Germinal center (tissue), 1 donor: Measurements from ENCODE around the gene UACA.
A peak's percentile ranks its signal among the peaks of the same experiment; 100 is the strongest.

ENCODE experiments used
- DNase-seq: peaks from one replicate; pipeline ENCODE4 v3.0.0; 2012; ENCODE audit warnings: mixed read lengths, low spot score

The UACA gene

DNA sequence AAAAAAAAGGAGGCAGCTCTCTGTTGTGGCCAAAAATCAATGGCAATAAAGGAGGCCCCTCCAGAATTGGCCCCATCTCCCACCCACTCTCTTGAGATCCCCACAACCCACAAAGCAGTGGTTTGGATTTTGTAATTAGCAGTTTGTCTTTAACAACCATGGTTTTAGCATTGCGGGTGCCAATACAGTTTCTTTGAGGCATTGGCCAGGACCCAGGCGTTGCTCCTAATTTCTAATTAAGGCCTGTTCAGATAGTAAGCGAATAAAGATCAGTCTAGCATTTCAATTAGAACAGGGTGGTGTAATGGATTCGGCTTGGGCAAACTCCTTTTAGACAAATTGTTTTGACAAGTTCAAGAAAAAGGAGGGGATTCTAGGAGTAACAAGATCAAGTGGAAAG, 23.6 kb upstream of the UACA start:
- no peak for DNase-seq

GRCh38 chr15:70783610-70784022, 20.3 kb upstream of the UACA start:
- no peak for DNase-seq

GRCh38 chr15:70783041-70783440, 19.7 kb upstream of the UACA start:
- no peak for DNase-seq

GRCh38 chr15:70781236-70781635, 17.9 kb upstream of the UACA start:
- DNase-seq, result no peak

DNA sequence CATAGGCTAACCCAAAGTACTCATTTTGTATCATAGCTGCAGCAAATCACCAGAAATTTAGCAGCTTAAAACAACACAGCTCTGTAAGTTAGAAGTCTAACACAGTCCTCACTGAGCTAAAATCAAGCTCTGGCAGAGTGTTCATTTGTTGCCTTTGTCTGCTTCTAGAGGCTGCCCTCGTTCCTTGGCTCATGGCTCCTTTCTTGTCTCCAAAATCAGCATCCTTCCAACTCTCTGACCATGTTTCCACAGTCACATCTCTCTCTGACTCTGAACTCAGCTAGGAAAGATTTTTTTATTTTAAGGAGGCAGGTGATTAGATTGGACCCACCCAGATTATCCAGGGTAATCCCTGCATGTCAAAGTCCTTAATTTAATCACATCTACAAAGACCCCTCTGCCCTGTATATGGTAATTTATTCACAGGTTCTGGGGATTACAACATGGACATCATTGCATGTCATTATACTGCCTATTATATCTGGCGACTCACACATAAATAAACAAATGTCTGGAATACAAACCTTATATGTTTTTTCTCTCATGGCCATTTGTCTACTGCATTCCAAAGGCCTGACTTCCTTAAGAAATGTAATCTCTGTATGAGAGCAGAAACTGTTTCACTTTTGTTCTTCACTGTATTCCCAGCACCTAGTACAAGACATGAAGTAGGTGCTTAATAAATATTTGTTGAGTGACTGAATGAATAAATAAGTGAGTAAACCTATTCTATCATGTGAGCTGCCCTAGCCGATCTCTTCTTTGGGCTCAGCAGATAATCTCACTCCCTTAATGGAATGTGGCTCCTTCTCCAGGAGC, 15.1 kb upstream of the UACA start:
- DNase-seq, result no peak

GRCh38 chr15:70777170-70777926, 14.0 kb upstream of the UACA start:
- no peak for DNase-seq

DNA sequence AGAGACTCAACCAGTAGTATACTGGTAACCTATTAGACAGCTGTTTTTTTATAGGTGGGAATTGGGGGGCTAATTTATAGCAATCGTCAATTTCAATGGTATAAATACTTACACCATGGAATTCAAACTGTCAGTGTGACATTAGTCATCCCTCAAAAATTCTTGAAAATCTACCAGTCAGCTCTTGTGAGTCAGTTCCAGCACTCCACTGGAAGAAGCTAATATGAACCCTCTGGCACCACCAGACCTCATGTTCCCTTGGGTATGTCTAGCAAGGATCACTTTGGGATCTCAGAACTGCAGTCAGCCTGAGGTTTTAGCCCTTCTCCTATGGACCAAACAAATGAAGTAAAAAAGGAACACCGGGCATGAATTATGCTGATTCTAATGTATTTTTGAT, 11.8 kb upstream of the UACA start:
- DNase-seq, result no peak

DNA sequence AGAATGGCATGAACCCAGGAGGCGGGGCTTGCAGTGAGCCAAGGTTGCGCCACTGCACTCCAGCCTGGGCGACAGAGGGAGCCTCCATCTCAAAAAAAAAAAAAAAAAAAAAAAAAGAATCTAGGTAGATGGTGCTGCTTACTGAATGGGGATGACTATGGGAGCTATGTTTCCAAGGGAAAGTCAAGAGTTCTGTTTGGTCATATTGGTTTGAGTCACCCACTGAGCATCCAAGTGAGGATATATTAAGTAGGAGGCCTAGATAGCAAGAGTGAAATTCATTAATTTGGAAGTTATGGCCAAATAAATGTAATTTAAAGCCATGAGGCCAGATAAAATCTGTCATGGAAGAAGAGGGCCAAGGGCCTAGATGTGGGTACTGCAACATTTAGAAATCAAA, 9.0 kb upstream of the UACA start:
- no peak for DNase-seq

GRCh38 chr15:70770863-70771262, 7.5 kb upstream of the UACA start:
- no peak for DNase-seq

DNA sequence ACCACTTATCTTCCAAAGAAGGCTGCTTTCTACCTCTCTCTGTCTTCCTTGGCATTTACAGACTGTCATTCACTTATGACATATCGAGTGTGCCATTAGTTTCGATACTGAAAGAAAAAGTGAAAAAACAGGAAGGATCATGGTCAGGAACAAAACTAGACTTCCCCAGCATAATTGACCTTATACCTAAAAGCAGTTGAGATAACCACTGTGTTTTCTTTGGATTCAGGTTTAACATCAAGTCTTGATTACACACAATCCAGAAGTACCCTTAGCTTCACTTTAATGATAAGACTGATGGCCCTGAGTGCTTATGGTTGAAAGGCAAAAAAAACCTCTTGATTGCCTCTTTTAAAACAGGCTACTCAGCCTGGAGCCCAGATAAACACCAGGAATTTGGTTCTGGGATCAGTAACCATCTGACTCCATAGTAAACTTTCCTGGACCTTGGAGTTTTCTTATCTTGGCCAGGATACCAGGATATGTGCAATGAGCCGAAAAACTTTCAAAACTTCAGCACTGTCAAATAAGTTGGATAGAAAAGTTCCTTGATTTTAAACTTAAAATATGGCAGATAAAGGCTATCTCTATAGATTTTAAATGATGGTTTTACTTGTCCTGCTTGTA, 5.0 kb upstream of the UACA start:
- DNase-seq, result peak; percentile 9

DNA sequence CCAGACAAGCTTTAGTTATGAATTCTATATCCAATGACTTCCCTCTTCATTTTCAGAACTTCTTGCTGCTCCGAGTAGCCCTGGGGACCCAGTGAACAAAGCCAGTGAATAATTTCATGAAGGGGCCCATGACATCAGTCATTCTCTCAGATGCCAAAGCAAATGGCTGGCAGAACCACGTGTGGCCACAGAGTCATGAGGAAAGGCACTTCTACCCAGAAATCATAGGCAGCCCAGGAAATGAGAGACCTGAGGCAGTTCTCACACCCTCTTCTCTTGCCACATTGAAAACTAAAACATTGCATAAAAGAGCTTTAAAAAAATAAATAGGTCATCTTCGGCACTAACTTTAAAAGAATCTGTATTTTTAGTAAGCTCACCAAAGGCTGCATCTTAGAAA, 4.3 kb upstream of the UACA start:
- DNase-seq, result no peak

DNA sequence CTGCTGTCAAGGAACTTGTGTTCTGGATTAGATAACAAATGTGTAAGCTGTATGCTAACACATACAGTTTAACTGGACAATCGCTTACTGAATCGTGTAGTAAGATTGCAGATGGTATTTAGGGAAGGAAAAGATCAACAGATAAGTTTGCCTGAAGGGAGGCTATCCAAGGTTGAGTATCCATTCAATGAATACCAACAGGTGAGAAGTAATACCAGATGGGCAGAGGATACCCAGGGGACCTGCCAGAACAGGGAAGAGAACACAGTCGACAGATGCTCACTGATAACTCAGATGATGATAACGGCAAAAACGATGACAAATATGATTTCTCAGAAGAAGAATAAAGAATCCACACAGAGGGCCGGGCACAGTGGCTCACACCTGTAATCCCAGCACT, 3.2 kb upstream of the UACA start:
- DNase-seq, result no peak

GRCh38 chr15:70765504-70766281, 2.3 kb upstream of the UACA start:
- DNase-seq, result no peak

GRCh38 chr15:70763950-70764730, 782 bp upstream of the UACA start:
- no peak for DNase-seq

DNA sequence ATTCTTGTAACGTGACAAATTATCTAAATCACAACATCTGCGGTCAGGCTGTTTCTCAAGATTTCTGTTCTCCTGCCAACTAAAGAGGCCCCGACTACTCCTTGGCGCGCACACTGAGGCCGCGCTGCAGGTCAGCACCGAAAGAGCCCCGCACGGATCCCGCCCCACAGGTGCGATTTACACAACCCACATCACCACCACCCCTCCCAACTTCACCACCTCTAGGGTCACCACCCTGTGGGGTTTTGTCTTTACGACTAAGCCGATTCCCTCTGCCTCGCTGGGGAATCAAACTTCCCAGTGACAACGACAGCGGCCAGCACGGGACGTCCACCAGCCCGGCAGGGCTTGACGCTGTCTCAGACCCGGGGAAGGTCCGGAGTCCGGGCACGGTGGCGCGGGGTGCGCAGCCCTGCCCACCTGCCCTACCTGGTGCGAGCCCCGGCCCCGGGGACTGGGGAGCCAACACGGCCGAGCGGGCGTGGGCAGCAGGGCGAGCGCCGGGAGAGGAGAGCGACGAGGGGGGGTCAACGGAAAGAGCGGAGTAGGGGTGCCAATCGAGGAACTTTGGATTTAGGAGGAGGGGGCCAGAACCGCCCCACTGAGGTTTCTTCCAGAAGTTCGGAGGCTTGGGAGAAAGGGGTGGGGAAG, 764 bp downstream of the UACA start:
- DNase-seq, result peak; percentile 6

DNA sequence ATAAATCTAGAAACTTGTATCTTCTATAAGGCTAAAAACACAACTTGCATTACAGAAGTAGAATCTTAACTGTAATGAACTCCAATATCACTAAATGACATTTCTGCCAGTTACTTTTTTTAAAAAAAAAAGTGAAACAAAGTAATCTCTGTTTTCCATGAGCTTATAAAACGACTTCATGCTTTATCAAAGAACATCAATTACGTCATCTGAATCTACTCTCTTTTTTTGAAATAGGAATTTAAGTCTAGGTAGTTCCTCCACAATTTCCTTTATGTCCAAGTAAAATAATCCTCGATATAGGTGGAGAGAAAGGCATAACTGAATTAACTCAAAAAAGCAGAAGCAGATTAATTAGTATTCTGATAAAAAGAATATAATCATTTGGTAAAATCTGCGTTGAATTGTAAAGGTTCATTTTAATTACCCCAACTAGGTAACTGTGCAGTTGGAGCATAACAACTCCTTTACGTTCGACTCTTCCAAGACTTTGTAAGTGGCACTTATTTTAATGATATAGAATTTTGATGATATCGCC, 1.4 kb downstream of the UACA start:
- DNase-seq, result no peak

DNA sequence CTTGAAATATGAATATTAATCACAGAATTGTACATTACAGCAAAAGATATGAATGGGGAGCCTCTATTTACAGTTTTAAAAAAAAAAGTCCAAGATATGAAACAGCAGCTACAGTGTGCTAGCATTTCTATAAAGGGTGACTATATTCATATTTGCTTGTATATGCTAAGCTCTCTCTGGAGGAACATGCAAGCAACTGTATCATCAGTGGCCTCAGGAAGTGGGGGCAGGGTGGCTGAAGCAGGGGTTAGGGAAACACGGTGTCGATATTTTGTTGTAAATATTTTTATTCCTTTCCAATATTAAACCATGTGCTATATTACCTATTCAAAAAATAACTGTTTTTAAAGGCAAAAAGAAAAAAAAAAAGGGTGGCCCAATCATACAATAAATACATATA, 2.3 kb downstream of the UACA start:
- no peak for DNase-seq

DNA sequence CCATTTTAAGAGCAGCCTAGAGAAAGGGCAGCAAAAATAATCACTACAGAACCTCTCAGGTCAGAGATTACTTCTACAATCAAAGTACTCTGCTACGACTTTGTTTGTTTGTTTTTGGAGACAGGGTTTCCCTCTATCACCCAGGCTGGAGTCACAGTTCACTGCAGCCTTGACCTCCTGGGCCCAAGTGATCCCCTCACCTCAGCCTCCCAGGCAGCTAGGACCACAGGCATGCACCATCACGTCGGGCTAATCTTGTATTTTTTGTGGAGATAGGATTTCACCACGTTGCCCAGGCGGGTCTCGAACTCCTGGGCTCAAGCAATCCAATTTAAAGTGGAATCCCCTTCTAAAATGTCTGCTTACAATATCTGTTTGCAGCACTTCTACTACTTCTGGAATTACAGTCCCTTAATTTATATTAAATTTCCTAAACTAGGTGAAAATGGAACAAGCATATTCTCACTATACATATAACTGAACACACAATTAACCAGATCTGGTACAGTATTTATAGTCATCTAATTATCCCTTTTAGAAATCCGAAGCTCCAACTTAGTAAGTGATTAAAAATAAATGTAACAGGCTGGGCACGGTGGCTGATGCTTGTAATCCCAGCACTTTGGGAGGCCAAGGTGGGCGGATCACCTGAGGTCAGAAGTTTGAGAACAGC, 4.4 kb downstream of the UACA start:
- no peak for DNase-seq

GRCh38 chr15:70757627-70758026, 5.7 kb downstream of the UACA start:
- no peak for DNase-seq

GRCh38 chr15:70754862-70755261, 8.5 kb downstream of the UACA start:
- DNase-seq, result no peak
